Measurements from ENCODE around the gene MZF1. TPM values are rescaled to one million over a fixed set of nuclear protein-coding genes. Genes with fewer than 3 reads are reported as not detected.

The MZF1 gene
- total RNA-seq, 1 experiment from 2014 or later = 50.7 TPM

- intact Hi-C loops (cut with micrococcal nuclease) = loop anchor here (1.0 to 2.0 kb wide), 3 partner anchors 26 to 156 kb away; partner anchors contain the start of genes CHMP2A, TRIM28 and ZNF497
These were observed 54.7 kb downstream of the MZF1 start for GRCh38 chr19:58518256-58519086.

GRCh38 chr19:58516964-58517833 lies 55.9 kb downstream of the MZF1 start:
- no peak for DNase-seq (ENCODE audit: unreplicated experiment)
- intact Hi-C loops (cut with micrococcal nuclease) = no loop called here
- no TSS peak for BruUV-seq (replicated peaks)
- H3K9me3 Mint-ChIP-seq (ENCODE audit: unreplicated experiment) = no peaks in the 10 kb centered on the region
- H3K4me1 Mint-ChIP-seq (ENCODE audit: insufficient read depth, unreplicated experiment) = peaks cover 27% of the 10 kb centered on the region
- POLR2A ChIA-PET = interaction anchor here (0.6 to 6.7 kb wide), 5 partner anchors 28 to 212 kb away, joined by 3 to 194 read pairs (median 77); partner anchors contain the start of genes CHMP2A, ERVK3-1, TRIM28 and UBE2M
- H3K4me3 Mint-ChIP-seq (ENCODE audit: unreplicated experiment) = peak overlapping the region; percentile 83
- H3K27me3 Mint-ChIP-seq (ENCODE audit: insufficient read depth, unreplicated experiment) = no peaks in the 10 kb centered on the region
- CTCF ChIA-PET = interaction anchor here (0.5 to 5.7 kb wide), 6 partner anchors 11 to 1126 kb away, joined by 3 to 43 read pairs (median 3); partner anchors contain the start of genes CHMP2A and TRIM28
- H3K27ac Mint-ChIP-seq (ENCODE audit: low read depth, unreplicated experiment) = peak overlapping the region; percentile 100
- H3K36me3 Mint-ChIP-seq (ENCODE audit: insufficient read depth, unreplicated experiment) = peaks cover 44% of the 10 kb centered on the region
- no peak for TF ChIP-seq CTCF (IDR thresholded peaks at IDR 0.05; ENCODE audit: unreplicated experiment)

More at GRCh38 chr19:58518256-58519086, 54.7 kb downstream of the MZF1 start:
- BruUV-seq (replicated peaks) = TSS peak; percentile 8
- H3K9me3 Mint-ChIP-seq (ENCODE audit: unreplicated experiment) = no peaks in the 10 kb centered on the region
- peak overlapping the region; percentile 83 for H3K4me3 Mint-ChIP-seq (ENCODE audit: unreplicated experiment)
- TF ChIP-seq CTCF (IDR thresholded peaks at IDR 0.05; ENCODE audit: unreplicated experiment) = peak; percentile 9
- H3K27me3 Mint-ChIP-seq (ENCODE audit: insufficient read depth, unreplicated experiment) = no peaks in the 10 kb centered on the region
- H3K27ac Mint-ChIP-seq (ENCODE audit: low read depth, unreplicated experiment) = peak overlapping the region; percentile 100
- ChIA-PET POLR2A (interaction anchor here (0.5 to 6.7 kb wide), 16 partner anchors 13 to 1182 kb away, joined by 3 to 194 read pairs (median 7); partner anchors contain the start of genes CHMP2A, ERVK3-1, TRIM28 and UBE2M), CTCF (interaction anchor here (0.6 to 5.7 kb wide), 26 partner anchors 9 to 1128 kb away, joined by 3 to 43 read pairs (median 3); partner anchors contain the start of genes CHMP2A, ERVK3-1, TRIM28 and ZNF324B)
- H3K36me3 Mint-ChIP-seq (ENCODE audit: insufficient read depth, unreplicated experiment) = peaks cover 35% of the 10 kb centered on the region
- no peak for DNase-seq (ENCODE audit: unreplicated experiment)
- H3K4me1 Mint-ChIP-seq (ENCODE audit: insufficient read depth, unreplicated experiment) = peaks cover 27% of the 10 kb centered on the region

- no TSS peak for BruUV-seq (replicated peaks)
- H3K36me3 Mint-ChIP-seq (ENCODE audit: insufficient read depth, unreplicated experiment) = peaks cover 44% of the 10 kb centered on the region
- POLR2A ChIA-PET = interaction anchor here (3.8 to 6.7 kb wide), 2 partner anchors 28 to 29 kb away, joined by 35 to 194 read pairs; partner anchors contain the start of gene TRIM28
- H3K4me1 Mint-ChIP-seq (ENCODE audit: insufficient read depth, unreplicated experiment) = peaks cover 22% of the 10 kb centered on the region
- H3K4me3 Mint-ChIP-seq (ENCODE audit: unreplicated experiment) = no peak overlapping the region
- CTCF ChIA-PET = interaction anchor here (0.5 to 5.7 kb wide), 3 partner anchors 17 to 147 kb away, joined by 3 to 43 read pairs (median 4); partner anchors contain the start of gene CHMP2A
- DNase-seq (ENCODE audit: unreplicated experiment) = no peak
- H3K27me3 Mint-ChIP-seq (ENCODE audit: insufficient read depth, unreplicated experiment) = no peaks in the 10 kb centered on the region
- no peak for TF ChIP-seq CTCF (IDR thresholded peaks at IDR 0.05; ENCODE audit: unreplicated experiment)
- intact Hi-C loops (cut with micrococcal nuclease) = no loop called here
- no peak overlapping the region for H3K27ac Mint-ChIP-seq (ENCODE audit: low read depth, unreplicated experiment)
- H3K9me3 Mint-ChIP-seq (ENCODE audit: unreplicated experiment) = no peaks in the 10 kb centered on the region
These were observed 56.8 kb downstream of the MZF1 start for GRCh38 chr19:58516246-58516836.

Measured in MCF 10A (cell line).